Measurements from ENCODE around the gene TMEM63A. TPM values are rescaled to one million over a fixed set of nuclear protein-coding genes. Genes with fewer than 3 reads are reported as not detected.

The TMEM63A gene
- total RNA-seq, 1 experiment from 2014 or later, result 115 TPM

DNA sequence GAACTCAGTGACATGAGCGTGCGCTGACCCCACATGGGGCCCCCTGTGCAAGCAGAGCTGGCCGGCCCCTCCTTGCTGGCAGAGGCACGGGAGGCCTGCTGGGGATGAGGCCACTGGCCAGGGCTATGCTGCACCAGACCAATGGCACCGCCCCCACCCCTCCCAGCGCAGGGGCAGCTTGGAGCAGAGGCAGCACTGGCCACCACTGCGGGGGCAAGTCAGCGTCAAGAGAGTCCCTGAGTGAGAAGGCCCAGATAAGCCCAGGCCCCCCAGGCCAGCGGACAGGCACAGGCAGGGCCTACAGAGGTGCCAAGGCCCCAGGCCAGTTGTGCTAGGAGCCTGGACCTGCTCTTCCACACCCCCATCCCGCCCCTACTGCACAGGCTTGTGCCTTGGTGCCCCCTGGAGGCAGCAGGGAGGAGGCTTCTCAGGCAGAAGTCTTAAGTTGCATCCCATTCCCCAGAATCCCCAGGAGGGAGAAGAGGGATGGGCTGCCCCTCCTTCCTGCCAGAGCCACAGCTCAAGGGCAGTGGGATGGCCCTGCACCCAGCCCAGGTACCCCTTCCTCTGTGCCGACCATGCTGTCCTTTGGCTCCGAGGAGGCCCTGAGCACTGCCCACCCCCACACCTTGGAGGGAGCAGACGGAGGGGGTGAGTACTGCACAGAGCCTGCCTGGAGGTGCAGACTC, 36.5 kb downstream of the TMEM63A start:
- Histone ChIP-seq H3K4me3 (no peak overlapping the region), H3K79me2 (ENCODE audit: low read depth) (no peaks in the 10 kb centered on the region), H3K4me1 (replicated peaks; ENCODE audit: insufficient read depth) (no peaks in the 10 kb centered on the region), H3K9me3 (ENCODE audit: insufficient read depth, low read depth) (no peaks in the 10 kb centered on the region), H2AFZ (no peak overlapping the region), H3K27ac (no peak overlapping the region), H4K20me1 (ENCODE audit: insufficient read depth) (peaks cover 10% of the 10 kb centered on the region; the same call in 1 of the 2 replicates), H3K9me2 (ENCODE audit: insufficient read depth) (no peaks in the 10 kb centered on the region), H3K4me2 (no peak overlapping the region), H3K27me3 (ENCODE audit: insufficient read depth, low read depth) (no peaks in the 10 kb centered on the region), H3F3A (ENCODE audit: insufficient read depth, low read depth) (peaks cover 57% of the 10 kb centered on the region), H3K36me3 (ENCODE audit: low read depth) (peaks cover 20% of the 10 kb centered on the region; the same call in 1 of the 2 replicates)
- POLR2A ChIA-PET (ENCODE audit: unreplicated experiment), result interaction anchor here (0.5 to 0.6 kb wide), 3 partner anchors 27 to 337 kb away, joined by 4 to 11 read pairs (median 4); partner anchors contain the start of gene SRP9
- BruUV-seq (replicated peaks), result no TSS peak
- CTCF ChIA-PET, result interaction anchor here (0.6 to 0.7 kb wide), 3 partner anchors 18 to 122 kb away, joined by 3 to 4 read pairs (median 4); no protein-coding TSS in a partner anchor
- TF ChIP-seq EZH2 (IDR thresholded peaks at IDR 0.05; ENCODE audit: low read depth) (no peak), CTCF (conservative IDR thresholded peaks at IDR 0.05) (peak; percentile 81)
- intact Hi-C loops (cut with micrococcal nuclease; ENCODE audit: unreplicated experiment), result loop anchor here (1.0 to 10.0 kb wide), 3 partner anchors 68 to 364 kb away; partner anchors contain the start of gene SRP9
- DNase-seq, result peak; percentile 68 to 80

DNA sequence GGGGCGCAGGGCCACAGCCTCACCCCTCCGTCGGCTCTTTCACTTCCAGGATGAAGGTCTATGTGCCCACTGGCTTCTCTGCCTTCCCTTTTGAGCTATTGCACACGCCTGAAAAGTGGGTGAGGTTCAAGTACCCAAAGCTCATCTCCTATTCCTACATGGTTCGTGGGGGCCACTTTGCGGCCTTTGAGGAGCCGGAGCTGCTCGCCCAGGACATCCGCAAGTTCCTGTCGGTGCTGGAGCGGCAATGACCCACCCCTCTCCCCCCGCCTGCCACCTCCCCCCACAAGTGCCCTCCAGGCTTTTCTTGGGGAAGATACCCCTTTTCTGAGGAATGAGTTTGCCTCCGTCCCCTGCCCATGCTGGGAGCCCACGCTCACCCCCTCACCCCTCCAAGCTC, 37.1 kb downstream of the TMEM63A start:
- H3K27ac ChIP-seq, result no peak overlapping the region
- POLR2A ChIA-PET (ENCODE audit: unreplicated experiment), result interaction anchor here (0.5 to 0.6 kb wide), 3 partner anchors 27 to 337 kb away, joined by 4 to 11 read pairs (median 4); partner anchors contain the start of gene SRP9

More for the DNA sequence above, 37.1 kb downstream of the TMEM63A start:
- BruUV-seq (replicated peaks), result no TSS peak
- CTCF ChIA-PET, result interaction anchor here (0.6 to 0.7 kb wide), 2 partner anchors 19 to 108 kb away, joined by 3 to 4 read pairs; no protein-coding TSS in a partner anchor
- no peak overlapping the region for H3K4me2 ChIP-seq
- no peaks in the 10 kb centered on the region for H3K9me3 ChIP-seq (ENCODE audit: insufficient read depth, low read depth)
- intact Hi-C loops (cut with micrococcal nuclease; ENCODE audit: unreplicated experiment), result loop anchor here (1.0 to 10.0 kb wide), 3 partner anchors 68 to 364 kb away; partner anchors contain the start of gene SRP9
- no peak overlapping the region for H3K4me3 ChIP-seq
- no peaks in the 10 kb centered on the region for H3K79me2 ChIP-seq (ENCODE audit: low read depth)
- H3F3A ChIP-seq (ENCODE audit: insufficient read depth, low read depth), result peaks cover 57% of the 10 kb centered on the region
- no peak for DNase-seq
- peaks cover 20% of the 10 kb centered on the region; the same call in 1 of the 2 replicates for H3K36me3 ChIP-seq (ENCODE audit: low read depth)
- no peaks in the 10 kb centered on the region for H3K27me3 ChIP-seq (ENCODE audit: insufficient read depth, low read depth)
- TF ChIP-seq EZH2 (IDR thresholded peaks at IDR 0.05; ENCODE audit: low read depth) (no peak), CTCF (conservative IDR thresholded peaks at IDR 0.05) (no peak)
- no peak overlapping the region for H2AFZ ChIP-seq
- H3K9me2 ChIP-seq (ENCODE audit: insufficient read depth), result no peaks in the 10 kb centered on the region
- H4K20me1 ChIP-seq (ENCODE audit: insufficient read depth), result peaks cover 10% of the 10 kb centered on the region; the same call in 1 of the 2 replicates
- H3K4me1 ChIP-seq (replicated peaks; ENCODE audit: insufficient read depth), result no peaks in the 10 kb centered on the region

All from PC-9 (cell line).